NOMO-1 (cell line): ENCODE measurements around the gene DCAF11.
A peak's percentile ranks its signal among the peaks of the same experiment; 100 is the strongest.

ENCODE experiments used
- DNase-seq, 2 experiments: peaks; one replicate each; lab custom pipeline; 2025; ENCODE audit not compliant: unreplicated experiment in 2 of 2; lab: John Stamatoyannopoulos, UW

Gene DCAF11

DNA sequence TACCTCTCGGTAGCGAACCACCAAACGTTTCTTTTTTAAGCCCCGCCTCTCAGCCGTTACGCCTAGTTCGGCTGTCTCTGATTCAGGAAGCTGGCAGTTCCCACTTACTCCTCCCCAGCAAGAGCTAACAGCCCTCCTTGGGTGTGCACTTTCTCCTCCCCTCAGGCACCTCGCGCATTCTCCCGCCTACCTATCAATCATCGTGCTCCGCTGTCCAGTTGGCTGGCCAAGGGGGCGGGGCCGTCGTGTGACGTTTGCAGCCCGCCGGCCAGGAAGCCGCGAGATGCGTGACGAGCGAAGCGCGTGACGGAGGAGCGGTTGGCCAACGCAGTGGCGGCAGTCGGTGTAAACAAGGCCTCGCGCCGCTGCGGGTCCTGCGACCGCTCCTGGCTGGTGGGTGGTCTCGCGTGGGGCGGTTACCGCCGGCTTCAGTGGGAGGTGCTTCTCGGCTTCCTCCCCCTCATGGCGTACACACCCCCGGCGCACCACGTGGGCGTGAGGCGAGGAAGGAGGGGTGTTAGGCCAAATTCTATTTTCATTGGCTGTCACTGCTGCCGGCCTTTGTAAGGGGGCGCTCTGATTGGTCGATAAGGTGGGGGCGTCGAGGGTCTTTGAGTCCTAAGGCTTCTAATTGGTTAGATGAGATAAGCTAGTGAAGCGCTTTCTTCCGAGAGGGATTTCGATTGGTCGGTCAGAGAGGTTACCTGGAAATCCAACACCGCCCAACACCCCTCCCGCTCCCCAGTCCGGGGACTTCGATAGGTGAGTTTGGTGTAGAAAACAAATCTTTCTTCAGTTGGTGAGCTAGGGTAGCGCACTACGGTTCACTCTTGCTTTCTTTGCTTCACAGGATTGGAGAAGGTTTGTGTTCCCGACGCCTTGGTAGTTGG lies at the start of gene DCAF11, which contains the start of gene NRL:
Gene DCAF11, plus strand, starts transcription at position 246 of the 890 bp plus-strand sequence. CDS start 818 bp downstream, outside the sequence.
Gene NRL, minus strand, starts transcription at position 418 of the 890 bp plus-strand sequence. CDS start 32,101 bp downstream, outside the sequence.
- peak; percentile 99 to 100 for DNase-seq

DNA sequence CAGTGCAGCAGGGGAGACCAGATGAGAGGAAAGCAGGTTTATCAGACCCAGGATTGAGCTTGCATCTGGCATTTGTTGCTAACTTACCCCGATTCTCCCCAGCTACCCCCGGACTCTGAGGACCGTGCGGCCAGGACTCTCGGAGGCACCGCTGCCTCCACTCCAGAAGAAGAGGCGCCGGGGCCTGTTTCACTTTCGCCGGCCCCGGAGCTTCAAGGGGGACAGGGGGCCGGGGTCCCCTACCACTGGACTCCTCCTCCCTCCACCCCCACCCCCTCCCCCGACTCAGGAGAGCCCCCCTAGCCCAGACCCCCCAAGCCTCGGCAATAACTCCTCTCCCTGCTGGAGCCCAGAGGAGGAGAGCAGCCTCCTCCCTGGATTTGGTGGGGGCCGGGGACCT lies 49.7 kb upstream of the DCAF11 start:
- no peak for DNase-seq

DNA sequence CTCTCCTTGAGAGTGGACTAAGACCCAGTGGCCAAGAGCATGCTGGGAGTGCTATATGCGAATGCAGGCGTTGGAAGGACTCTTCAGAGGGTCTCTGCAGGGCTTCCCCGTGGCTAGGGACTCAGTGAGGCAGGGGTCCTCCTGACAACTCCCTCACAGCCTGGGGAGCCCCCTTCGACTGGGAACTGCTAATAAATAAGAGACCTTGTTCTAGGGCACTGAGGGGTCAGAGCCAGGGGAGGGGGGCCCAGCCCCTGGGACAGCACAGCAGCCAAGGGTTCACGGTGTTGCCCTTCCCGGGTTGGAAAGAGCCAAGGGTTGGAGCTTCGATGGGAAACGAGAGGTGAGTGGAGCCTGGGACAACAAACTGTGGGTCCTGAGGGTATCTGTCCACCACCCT lies 49.2 kb upstream of the DCAF11 start:
- DNase-seq: no peak

DNA sequence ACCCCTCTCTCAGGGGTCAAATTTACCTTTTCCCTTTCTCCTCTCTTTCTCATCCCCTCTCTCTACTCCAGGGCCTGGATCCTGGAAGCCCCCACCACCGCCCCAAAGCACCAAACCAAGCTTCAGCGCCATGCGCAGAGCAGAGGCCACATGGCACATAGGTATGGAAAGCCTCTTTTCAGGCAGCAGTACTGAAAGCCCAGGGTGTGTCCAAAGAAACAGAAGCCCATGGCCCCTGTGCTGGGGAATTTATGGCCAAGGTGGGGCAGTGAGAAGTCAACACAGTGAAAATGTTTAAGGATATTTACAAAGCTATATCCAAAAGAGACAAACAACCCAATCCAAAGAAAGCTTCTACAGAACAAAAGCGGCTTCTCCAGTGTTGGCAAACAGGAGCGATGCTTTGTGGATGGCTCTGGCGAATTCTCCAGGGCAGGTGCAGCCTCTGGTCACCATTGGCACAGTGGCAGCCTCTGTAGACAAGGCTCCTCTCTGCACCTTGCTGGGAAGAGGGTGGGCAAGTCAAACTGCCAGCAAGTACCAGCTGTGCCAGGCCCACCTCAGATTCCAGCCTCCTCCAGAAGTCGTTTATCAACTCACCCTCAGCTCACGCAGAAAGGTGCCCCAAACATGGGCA lies 48.0 kb upstream of the DCAF11 start:
- no peak for DNase-seq

DNA sequence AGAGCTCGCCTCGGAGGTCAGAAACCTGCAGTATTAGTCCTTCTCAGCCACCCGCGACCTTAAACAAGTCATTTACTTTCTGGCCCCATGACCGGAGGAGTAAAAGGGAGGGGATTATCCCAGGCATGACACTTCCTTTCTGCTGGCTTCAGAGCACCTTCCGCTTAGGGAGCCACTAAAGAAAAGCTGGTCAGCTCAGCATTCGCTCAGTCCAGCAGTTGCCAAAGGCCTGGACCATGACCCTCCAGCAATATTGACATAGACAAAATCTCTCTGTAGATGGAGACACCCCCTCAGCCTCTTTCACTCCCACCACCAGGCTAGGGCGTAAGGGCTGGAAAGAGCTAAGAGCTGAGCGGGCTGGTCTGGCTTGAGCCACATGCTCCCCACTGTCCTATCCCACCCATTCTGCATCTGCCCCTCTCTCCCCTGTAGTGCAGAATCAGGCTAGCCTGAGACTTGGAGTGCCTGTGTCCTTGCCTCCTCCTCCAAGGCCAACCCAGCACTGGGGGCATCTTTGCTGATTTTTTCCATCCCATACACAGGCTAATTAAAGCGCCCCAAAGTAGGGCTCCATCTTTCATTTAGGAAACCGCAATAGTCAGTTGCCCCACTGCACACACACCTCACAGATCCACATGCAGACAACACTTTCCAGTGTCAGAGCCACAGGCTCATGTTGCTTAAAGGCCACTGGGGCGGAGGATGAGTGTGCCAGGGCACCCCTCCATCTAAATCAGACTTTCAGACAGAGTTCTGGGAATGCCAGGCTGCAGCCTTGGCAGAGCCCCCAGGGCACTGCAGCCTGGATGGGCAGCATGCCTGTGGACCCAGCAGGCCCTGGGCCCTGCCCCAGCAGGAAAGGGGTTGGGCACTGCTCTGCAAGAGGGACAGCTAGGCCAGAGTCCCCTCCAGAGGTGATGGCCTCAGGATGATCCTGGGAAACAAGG lies 47.2 kb upstream of the DCAF11 start:
- no peak for DNase-seq

DNA sequence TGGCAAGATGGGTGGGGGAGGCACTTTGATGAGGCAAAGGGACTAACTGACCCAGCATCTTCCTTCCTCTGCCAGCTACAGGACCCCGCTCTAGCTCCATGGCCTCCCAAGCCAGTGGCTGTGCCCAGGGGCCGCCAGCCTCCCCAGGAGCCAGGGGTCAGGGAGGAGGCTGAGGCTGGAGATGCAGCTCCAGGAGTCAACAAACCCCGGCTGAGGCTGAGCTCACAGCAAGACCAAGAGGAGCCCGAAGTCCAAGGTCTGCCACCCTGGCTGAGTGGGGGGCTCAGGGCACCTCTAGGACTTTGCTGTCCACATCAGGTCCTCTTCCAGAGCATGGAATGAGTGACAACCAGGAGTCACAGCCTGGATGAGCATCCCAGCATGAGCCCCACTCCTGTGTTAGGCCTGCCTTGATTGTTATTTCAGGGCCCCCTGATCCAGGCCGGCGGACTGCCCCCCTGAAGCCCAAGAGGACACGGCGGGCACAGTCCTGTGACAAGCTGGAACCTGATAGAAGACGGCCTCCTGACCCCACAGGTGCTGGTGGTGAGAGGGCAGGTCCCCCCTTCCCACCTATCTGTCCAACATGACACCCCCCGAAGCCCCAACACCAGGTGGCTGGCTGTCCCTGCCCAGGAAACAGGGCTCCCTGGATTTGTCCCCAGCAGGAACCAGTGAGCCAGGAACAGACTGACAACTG lies 45.7 kb upstream of the DCAF11 start:
- DNase-seq: no peak

DNA sequence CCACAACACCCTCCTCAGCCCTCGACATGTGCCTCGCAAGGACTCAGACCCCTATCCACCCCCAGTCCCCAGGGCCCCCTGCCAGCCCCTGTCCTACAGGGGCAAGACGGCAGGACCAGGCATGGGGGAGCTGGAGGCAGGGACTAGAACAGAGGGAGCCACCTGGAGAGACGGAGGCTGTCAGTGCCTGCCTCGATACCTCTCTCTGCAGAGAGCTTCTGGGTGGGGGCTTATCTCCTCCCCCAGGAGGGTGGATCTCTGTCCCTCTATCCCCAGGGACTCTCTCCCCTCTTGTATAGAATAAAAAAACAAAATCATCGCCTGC lies 45.2 kb upstream of the DCAF11 start:
- DNase-seq: no peak

DNA sequence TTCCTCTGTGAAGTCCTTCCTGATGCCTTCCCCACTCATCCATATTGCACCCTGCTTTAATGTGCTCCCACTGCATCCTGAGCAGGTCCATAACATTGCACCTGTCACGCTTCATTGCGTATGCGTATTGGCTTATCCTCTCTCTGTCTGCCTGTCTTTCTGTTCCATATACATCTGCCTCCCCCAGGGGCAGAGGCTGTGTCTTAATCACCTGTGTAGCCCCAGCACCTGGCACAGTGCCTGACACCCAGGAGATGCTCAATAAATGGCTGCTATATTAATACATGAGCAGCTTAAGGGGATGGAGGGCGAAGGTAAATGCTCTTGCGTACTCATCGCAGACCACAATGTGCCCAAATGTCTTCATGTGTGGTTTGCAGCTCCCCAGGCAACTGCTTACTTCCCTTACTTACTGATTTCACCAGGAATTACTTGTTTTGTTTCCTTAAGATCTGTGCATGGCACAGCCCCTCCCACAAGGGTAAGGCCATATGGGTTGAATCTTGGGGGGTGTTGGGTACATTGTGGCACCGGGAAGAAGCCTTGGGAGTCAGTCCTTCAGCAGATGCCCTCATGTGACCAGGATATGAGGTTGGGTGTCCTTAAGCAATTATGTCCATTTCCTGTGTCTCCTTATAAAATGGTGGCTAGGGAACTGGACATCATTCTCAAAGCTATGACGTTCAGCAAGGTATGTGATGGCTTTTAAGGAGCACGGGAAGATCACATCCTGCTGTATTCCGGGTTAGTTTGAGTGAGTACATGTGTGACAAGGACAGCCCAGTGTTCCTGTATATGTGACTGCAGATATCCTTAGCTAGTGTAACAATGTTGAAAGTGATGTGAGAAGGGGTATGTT lies 44.1 kb upstream of the DCAF11 start:
- peak; percentile 7 to 24 for DNase-seq

DNA sequence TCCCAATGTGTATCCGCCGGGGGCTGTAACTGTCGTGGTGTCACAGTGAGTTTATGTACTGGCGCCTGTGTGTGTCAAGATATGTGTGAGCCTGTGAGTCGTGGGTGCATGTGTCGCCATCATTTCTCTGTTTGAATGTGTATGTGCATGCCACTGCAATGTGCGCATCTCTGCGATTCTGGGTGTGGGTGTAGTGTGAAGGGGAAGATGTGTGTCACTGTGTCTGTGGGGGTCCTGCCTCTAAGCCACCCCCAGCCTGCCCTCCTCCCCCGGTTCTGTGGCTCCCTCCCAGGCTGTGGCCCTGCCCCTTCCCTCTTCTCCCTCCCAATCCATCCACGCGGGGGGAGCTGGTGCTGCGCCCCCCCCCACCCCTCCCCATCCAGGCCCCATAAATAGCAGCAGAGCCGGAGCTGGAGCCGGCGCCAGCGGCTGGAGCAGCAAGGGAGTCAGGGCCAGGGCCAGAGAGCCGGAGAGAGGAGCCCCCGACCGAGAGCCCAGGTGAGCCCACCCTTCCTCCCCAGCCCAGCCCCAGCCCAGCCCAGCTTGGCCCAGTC lies 43.4 kb upstream of the DCAF11 start, which contains the start of gene CPNE6:
Gene CPNE6, plus strand, starts transcription at position 419 of the 554 bp plus-strand sequence. CDS start 1,375 bp downstream, outside the sequence.
- DNase-seq: no peak

DNA sequence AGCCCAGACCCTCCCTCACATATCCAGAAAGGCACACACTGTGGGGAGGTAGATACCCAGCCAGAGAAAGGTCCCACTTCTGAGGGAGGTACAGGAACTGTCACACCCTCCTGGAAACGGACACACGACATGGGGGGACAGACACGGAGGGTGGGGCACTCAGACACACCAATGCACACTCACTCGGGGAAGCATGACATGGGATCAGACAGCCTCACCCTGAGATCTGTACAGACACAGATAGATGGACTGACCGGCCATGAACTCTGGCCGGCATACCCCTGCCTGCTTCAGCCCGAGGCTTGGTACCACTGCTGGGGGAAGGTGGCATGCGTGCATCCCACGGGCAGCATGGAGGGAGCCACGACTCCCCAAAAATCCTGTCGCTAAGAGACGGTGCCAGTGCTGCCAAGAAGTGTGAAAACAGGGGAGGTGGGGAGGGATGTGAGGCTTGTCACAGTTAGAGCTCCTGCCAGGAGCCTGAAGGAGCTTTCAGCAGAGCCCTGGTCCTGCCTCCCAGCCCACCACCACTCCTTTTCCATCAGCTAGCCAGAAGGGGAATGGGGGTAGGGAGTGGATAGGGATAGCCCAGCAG lies 42.6 kb upstream of the DCAF11 start:
- DNase-seq: no peak

DNA sequence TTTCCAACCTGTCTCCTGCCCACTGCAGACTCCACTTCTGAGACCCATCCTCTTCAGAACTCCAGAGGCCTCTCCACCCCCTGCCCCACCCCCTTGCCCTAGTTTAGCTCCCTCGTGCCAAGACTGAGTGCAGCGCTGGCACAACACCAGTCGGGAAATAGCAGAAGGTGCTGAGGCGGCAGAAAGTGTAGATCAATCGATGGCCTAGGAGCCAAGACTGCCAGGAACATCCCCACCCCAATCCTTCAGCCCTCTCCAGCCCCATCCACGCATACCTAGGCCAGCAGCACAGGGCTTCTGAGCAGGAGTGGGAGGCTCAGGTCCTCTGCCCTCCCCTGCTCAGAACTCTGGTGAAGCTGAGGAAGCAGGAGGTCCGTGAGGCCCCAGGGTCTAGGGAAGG lies 42.1 kb upstream of the DCAF11 start:
- no peak for DNase-seq

DNA sequence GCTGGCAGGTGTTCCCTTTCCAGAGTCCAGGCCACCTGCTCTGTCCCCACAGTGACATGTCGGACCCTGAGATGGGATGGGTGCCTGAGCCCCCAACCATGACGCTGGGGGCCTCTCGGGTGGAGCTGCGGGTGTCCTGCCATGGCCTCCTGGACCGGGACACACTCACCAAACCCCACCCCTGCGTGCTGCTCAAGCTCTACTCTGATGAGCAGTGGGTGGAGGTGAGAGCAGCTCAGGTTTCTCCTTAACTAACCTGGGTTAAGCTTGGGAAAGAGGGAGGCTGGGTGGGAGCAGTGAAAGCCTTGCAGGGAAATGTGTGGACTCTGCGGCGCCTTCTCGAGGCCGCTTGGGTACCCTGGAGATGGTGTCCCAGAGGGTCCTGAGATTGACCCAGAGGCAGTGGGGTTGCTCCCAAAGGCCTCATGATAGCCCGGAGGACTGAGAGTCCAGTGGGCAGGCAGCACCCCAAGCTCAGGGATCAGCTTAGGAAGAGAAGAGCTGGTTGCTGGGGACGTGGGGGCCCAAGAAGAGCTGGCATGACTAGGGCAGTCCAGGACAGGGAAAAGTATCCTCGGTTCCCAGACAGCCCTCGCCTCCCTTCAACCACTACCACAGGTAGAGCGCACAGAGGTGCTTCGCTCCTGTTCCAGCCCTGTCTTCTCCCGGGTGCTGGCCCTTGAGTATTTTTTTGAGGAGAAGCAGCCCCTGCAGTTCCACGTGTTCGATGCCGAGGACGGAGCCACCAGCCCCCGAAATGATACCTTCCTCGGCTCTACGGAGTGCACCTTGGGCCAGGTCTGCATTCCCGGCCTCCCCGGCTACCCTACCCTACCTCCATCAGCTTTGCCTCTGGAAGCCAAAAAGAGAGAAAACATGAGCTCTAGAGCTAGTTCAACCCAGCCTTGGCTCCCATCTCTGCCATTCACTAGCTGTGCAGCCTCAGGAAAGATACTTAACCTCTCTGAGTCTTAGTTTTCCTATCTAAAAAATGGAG lies 41.4 kb upstream of the DCAF11 start:
- DNase-seq: no peak

DNA sequence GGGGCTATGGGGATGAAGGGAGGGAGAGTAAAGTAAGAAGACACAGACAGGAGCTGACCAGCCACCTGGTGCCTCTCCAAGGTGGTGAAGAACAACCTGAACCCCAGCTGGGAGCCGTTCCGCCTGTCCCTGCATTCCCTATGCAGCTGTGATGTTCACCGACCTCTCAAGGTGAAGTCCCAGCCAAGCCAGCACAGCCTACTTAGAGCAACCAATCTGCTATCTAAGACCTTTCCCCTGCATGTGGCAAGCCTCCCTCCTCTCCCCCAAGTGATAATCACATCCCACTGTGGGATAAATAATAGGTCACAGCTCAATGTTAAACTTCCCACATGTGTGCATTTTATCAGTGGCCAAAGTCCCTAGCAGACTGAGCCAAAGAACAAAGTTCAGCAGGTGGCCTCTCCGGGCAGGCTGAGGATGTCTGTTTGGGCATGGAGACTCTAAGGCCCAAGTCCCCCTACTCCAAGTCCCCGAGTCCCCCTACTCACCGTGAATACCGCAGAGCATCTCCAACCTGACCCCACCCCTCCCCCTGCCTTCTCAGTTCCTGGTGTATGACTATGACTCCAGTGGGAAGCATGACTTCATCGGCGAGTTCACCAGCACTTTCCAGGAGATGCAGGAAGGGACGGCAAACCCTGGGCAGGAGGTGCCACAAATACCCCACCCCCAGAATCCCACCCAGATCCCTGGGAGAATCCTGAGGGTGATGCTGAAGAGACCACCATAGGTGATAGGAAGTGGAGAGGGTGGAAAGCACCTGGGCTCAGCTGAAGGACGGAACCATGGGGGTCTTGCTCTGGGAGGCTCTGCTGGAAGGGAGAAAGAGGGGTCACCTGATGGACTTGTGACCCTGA lies 39.7 kb upstream of the DCAF11 start:
- no peak for DNase-seq

DNA sequence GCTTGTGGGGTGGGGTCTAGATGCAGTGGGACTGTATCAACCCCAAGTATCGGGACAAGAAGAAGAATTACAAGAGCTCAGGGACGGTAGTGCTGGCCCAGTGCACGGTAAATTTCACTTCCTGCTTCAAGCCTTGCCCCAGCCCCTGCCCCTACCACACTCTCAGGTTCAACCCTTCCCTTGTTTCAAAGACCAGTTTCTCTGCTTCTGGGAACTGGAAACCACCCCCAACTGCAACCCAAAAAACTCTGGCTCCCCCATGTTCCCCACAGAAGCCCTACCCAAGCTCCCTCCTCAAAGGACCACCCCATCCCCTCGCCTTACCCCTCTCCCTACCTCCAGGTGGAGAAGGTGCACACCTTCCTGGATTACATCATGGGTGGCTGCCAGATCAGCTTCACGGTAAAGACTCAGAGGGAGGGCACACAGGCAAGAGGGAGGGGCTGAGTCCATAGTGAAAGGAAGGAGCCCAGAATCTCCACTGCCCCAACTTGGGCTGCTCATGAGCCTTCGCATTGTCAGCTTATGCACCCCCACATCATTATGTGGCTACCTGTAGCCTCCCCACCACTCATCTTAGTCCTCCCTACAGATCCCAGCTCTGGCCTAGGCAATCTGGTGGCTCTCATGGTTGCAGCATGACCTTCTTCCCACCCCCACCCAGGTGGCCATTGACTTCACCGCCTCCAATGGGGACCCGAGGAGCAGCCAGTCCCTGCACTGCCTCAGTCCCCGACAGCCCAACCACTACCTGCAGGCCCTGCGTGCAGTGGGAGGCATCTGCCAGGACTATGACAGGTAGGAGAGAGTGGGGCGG lies 38.9 kb upstream of the DCAF11 start:
- DNase-seq: peak in 1 of 2 experiments; percentile 28

DNA sequence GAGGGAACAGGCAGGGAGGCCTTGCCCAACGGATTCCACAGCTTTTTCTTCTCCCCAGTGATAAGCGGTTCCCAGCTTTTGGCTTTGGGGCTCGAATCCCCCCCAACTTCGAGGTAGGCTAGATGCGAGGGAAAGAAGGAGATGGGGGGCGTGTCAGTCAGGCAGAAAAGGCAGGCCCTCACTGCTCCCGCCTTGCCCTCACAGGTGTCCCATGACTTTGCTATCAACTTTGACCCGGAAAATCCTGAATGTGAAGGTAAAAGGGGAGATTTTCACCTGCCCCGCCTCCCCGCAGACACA lies 38.3 kb upstream of the DCAF11 start:
- no peak for DNase-seq

DNA sequence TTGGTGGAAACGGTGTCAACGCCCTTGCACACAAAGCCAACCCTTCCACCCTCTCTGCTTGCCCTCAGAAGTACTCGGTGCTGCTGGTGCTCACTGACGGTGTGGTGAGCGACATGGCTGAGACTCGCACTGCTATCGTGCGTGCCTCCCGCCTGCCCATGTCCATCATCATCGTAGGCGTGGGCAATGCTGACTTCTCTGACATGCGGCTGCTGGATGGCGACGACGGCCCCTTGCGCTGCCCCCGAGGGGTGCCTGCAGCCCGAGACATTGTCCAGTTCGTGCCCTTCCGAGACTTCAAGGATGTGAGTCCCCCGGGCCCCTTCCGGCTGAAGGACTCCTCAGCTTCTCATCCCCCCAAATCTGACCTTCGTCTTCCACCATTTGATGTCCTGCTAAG lies 37.5 kb upstream of the DCAF11 start:
- DNase-seq: no peak
